CD4-positive, alpha-beta T cell (primary cell): ENCODE measurements around the gene ANKFN1. TPM values are rescaled to one million over a fixed set of nuclear protein-coding genes. Genes with fewer than 3 reads are reported as not detected.

Source experiments
- ATAC-seq: fragments of 200-7000 bp; cut with Tn5 transposase; one replicate; pipeline ENCODE4 v1.10.0; 2022; ENCODE audit warnings: mild to moderate bottlenecking; ENCODE audit not compliant: poor library complexity
- CTCF ChIA-PET: fragments of 350-600 bp; sonication (Branson Sonifier 250); formaldehyde crosslinking; loops from one replicate; lab custom pipeline; 2021; ENCODE audit warnings: antibody characterized with exemption, inconsistent platforms; lab: Charles Lee
- POLR2A ChIA-PET: fragments of 350-600 bp; sonication (Branson Sonifier 250); formaldehyde crosslinking; loops from one replicate; lab custom pipeline; 2021; ENCODE audit warnings: antibody characterized with exemption, inconsistent platforms; lab: Charles Lee
- DNase-seq, 14 experiments: peaks; one replicate each; pipeline ENCODE4 v3.0.0-alpha.2; 2013 to 2020; ENCODE audit warnings: mixed read lengths in 2 of 14
- H3K27ac ChIP-seq, 2 donors: one replicate each; pipeline versions ENCODE4 v1.5.1 to v1.7.0; 2013; ENCODE audit warnings: low read length in 2 of 2, low read depth in 1 of 2, mild to moderate bottlenecking in 1 of 2
- H3K27me3 ChIP-seq, 2 experiments: 1 replicate in 1 of 2; 2 replicates in 1 of 2; pipeline versions ENCODE4 v1.6.1 to v1.7.0; 2013; ENCODE audit warnings: low read length in 2 of 2, control low read depth in 1 of 2, mild to moderate bottlenecking in 1 of 2, moderate library complexity in 1 of 2; ENCODE audit not compliant: insufficient read depth in 2 of 2, control insufficient read depth in 1 of 2
- H3K36me3 ChIP-seq: one replicate; pipeline ENCODE4 v1.6.1; 2013; ENCODE audit warnings: low read length, control low read depth; ENCODE audit not compliant: insufficient read depth
- H3K4me1 ChIP-seq: one replicate; pipeline ENCODE4 v1.6.1; 2013; ENCODE audit warnings: low read length, control low read depth; ENCODE audit not compliant: insufficient read depth
- H3K4me3 ChIP-seq: one replicate; pipeline ENCODE4 v1.5.1; 2013; ENCODE audit warnings: mild to moderate bottlenecking, low read length, moderate library complexity
- H3K9me3 ChIP-seq, 2 experiments: 1 replicate in 1 of 2; 2 replicates in 1 of 2; pipeline versions ENCODE4 v1.6.1 to v1.7.0; 2013; ENCODE audit warnings: low read length in 2 of 2, mild to moderate bottlenecking in 2 of 2, control low read depth in 1 of 2, moderate library complexity in 1 of 2; ENCODE audit not compliant: control insufficient read depth in 1 of 2, insufficient read depth in 1 of 2
- H3K27ac Mint-ChIP-seq: one replicate; pipeline ENCODE4 v1.8.0; 2020; ENCODE audit warnings: mixed read lengths
- H3K27me3 Mint-ChIP-seq: one replicate; pipeline ENCODE4 v1.8.0; 2021; ENCODE audit warnings: mixed read lengths
- H3K36me3 Mint-ChIP-seq: one replicate; pipeline ENCODE4 v1.8.0; 2021; ENCODE audit warnings: low read depth, mixed read lengths
- H3K4me1 Mint-ChIP-seq: one replicate; pipeline ENCODE4 v1.8.0; 2021; ENCODE audit warnings: low read depth, mixed read lengths
- H3K4me3 Mint-ChIP-seq: one replicate; pipeline ENCODE4 v1.8.0; 2020; ENCODE audit warnings: mild to moderate bottlenecking, mixed read lengths
- H3K9me3 Mint-ChIP-seq: one replicate; pipeline ENCODE4 v1.8.0; 2020; ENCODE audit warnings: mixed read lengths
- intact Hi-C, 2 experiments: fragments of 100-400 bp; cut with DNase I in 1 of 2; cut with micrococcal nuclease in 1 of 2; formaldehyde crosslinking; loops; one replicate each; pipeline versions ENCODE4 v1.15.1 to v1.9.0; 2023 to 2025; cut with DNase I, micrococcal nuclease
- total RNA-seq, 174 experiments: library from RNA in 2 of 174; stranded (reverse) in 2 of 174; gene quantifications; one replicate each; pipeline ENCODE4 v1.2.3 and lab custom pipeline; 2021 to 2026
- TF ChIP-seq, protein P1 (sequence below): fragments of 200-600 bp; IDR thresholded peaks from one replicate; pipeline ENCODE4 v1.8.0; 2022; ENCODE audit warnings: antibody characterized with exemption, mild to moderate bottlenecking

The ANKFN1 gene
- total RNA-seq, 2 experiments from 2014 or later, result not detected

DNA sequence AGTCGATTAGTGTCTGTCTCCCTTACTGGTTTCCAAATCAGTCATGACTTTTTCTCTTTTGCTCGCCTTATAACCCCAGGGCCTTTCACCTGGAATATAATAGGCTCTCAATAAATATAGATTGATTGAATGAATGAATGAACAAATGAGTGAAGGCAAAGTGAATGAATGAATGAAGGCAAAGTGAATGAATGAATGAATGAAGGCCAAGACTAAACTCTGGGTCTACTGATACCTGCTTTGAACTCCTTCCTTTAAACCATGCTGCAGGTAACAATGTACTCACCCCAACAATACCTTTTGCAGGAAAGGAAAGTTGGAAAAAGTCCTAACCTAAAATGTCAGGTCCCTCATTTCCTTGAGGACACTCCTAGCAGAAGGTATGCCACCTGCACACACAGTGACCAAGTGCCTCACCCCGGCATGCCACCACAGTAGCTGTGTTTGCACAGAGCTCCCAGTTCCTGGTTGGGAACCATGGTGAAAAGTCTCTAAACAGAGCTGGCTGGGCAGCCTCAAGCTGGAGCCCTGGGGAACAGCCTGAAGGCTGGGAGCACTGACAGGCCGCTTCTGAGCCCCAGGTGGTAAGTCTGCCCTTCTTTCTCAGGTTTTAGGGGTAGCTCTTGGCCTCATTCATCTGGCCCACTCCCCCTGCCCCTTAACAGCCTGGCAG, 42.7 kb upstream of the ANKFN1 start:
- Histone ChIP-seq H3K27me3 (peaks cover 0 to 3% of the 10 kb centered on the region in 2 experiments), H3K9me3 (peaks cover 0 to 4% of the 10 kb centered on the region in 2 experiments), H3K27ac (no peak overlapping the region), H3K4me3 (no peak overlapping the region), H3K4me1 (no peaks in the 10 kb centered on the region), H3K36me3 (no peaks in the 10 kb centered on the region)
- ATAC-seq, result no peak
- no peak for DNase-seq
- Mint-ChIP-seq H3K4me1 (no peaks in the 10 kb centered on the region), H3K9me3 (no peaks in the 10 kb centered on the region), H3K27ac (no peak overlapping the region), H3K27me3 (peaks cover 6% of the 10 kb centered on the region), H3K4me3 (no peak overlapping the region), H3K36me3 (no peaks in the 10 kb centered on the region)
- TF ChIP-seq, protein P1, sequence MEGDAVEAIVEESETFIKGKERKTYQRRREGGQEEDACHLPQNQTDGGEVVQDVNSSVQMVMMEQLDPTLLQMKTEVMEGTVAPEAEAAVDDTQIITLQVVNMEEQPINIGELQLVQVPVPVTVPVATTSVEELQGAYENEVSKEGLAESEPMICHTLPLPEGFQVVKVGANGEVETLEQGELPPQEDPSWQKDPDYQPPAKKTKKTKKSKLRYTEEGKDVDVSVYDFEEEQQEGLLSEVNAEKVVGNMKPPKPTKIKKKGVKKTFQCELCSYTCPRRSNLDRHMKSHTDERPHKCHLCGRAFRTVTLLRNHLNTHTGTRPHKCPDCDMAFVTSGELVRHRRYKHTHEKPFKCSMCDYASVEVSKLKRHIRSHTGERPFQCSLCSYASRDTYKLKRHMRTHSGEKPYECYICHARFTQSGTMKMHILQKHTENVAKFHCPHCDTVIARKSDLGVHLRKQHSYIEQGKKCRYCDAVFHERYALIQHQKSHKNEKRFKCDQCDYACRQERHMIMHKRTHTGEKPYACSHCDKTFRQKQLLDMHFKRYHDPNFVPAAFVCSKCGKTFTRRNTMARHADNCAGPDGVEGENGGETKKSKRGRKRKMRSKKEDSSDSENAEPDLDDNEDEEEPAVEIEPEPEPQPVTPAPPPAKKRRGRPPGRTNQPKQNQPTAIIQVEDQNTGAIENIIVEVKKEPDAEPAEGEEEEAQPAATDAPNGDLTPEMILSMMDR, result no peak
- intact Hi-C loops, result no loop called here
- ChIA-PET CTCF (no interaction called here), POLR2A (no interaction called here)

DNA sequence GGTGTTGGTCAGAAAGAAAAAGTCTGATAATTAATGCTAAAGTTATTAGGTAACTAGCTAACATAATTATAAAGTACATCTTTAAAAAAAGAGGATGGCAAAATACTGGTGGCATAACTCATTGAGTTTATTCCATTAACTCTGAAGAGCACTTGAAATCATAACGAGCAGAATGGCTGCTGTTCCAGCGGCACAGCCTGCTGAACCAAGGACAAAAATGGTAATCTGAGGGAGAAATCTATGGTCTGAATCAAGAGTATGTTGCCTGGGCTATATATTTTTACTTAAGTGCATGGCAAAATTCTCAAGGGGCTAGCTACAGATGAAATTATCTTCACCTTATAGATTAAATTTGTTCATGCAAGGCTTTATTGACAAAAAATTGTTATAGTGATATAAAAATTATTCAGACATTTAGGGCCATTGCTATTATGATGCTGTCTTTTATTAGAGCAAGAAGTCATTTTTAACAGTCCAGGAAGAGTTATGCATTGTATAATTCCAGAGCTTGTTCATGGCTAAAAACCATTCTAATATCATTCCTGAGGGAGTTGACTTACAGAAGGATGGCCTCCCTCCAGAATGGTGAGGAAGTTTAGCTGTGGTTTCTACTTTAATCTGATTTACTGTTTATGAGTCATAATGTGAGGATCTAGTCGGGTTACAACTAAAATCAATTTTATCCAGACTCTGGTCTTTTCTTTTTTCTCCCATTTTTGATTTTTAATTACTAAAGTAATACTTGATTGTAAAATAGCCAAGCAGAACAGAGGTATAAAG, 41.4 kb upstream of the ANKFN1 start:
- H3K36me3 ChIP-seq, result no peaks in the 10 kb centered on the region
- DNase-seq, result no peak
- Mint-ChIP-seq H3K27me3 (peaks cover 6% of the 10 kb centered on the region), H3K9me3 (no peaks in the 10 kb centered on the region), H3K27ac (no peak overlapping the region), H3K4me3 (no peak overlapping the region), H3K4me1 (no peaks in the 10 kb centered on the region), H3K36me3 (no peaks in the 10 kb centered on the region)
- no peaks in the 10 kb centered on the region for H3K27me3 ChIP-seq
- H3K4me1 ChIP-seq, result no peaks in the 10 kb centered on the region
- CTCF ChIA-PET, result interaction anchor here (0.7 kb wide), 1 partner anchor 442 kb away, joined by 3 read pairs; no protein-coding TSS in a partner anchor
- no peak overlapping the region for H3K4me3 ChIP-seq
- TF ChIP-seq, protein P1, result no peak
- H3K9me3 ChIP-seq, result peaks cover 0 to 4% of the 10 kb centered on the region in 2 experiments
- no peak overlapping the region for H3K27ac ChIP-seq
- intact Hi-C loops, result no loop called here
- no peak for ATAC-seq
- POLR2A ChIA-PET, result interaction anchor here (0.7 kb wide), 1 partner anchor 12 kb away, joined by 3 read pairs; no protein-coding TSS in a partner anchor

DNA sequence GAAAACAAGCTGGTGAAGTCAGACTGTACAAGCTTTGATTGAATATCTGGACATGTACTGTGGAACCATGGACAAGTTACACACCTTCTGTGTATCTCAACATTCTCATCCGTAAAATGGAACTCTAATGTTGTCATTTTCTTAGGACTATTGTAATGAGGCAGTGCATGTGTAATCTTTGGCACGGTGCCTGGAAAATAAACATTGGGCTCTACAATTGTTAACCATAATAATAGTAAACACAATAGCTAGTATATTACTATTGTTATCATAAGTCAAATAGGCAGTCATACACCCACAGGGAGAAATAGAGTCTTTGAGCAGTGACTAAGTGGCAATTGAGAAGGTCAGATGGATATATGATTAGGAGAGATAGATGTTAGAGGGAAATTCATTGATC, 39.8 kb upstream of the ANKFN1 start:
- no peak overlapping the region for H3K27ac ChIP-seq
- intact Hi-C loops, result no loop called here
- Mint-ChIP-seq H3K27ac (no peak overlapping the region), H3K9me3 (no peaks in the 10 kb centered on the region), H3K4me3 (no peak overlapping the region), H3K4me1 (no peaks in the 10 kb centered on the region), H3K36me3 (no peaks in the 10 kb centered on the region), H3K27me3 (no peaks in the 10 kb centered on the region)
- no peaks in the 10 kb centered on the region for H3K36me3 ChIP-seq
- H3K27me3 ChIP-seq, result no peaks in the 10 kb centered on the region
- H3K4me3 ChIP-seq, result no peak overlapping the region
- TF ChIP-seq, protein P1, result no peak
- ChIA-PET CTCF (no interaction called here), POLR2A (no interaction called here)
- DNase-seq (no peak), ATAC-seq (no peak)
- H3K9me3 ChIP-seq, result peaks cover 0 to 4% of the 10 kb centered on the region in 2 experiments
- H3K4me1 ChIP-seq, result no peaks in the 10 kb centered on the region
